AG08396 (cell line): ENCODE data around the gene ZC3H14.
A peak's percentile ranks its signal among the peaks of the same experiment; 100 is the strongest.

Source experiments
- DNase-seq: peaks from one replicate; pipeline ENCODE4 v3.0.0; 2012; ENCODE audit warnings: low spot score, mixed read lengths

Gene ZC3H14

GRCh38 chr14:88551980-88552431, 10.8 kb upstream of the ZC3H14 start:
- peak; percentile 12 for DNase-seq

DNA sequence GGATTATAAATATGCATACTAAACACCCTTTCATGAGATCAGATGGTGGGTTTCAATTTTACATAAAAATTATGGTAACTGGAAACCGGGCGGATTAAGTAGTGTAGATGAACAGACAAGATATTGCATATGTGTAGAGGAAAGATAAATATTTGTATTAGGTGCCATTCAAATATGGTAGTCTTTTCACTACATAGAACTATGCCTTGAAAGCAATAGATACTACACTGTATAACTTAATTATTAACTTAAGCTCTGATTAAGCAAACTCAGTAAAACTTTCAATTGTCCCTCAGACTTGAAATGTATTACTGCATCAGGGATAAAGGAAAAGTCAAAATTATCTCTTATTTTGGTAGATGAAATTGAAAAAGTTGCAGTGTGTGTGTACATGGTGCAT, 10.0 kb upstream of the ZC3H14 start:
- no peak for DNase-seq

DNA sequence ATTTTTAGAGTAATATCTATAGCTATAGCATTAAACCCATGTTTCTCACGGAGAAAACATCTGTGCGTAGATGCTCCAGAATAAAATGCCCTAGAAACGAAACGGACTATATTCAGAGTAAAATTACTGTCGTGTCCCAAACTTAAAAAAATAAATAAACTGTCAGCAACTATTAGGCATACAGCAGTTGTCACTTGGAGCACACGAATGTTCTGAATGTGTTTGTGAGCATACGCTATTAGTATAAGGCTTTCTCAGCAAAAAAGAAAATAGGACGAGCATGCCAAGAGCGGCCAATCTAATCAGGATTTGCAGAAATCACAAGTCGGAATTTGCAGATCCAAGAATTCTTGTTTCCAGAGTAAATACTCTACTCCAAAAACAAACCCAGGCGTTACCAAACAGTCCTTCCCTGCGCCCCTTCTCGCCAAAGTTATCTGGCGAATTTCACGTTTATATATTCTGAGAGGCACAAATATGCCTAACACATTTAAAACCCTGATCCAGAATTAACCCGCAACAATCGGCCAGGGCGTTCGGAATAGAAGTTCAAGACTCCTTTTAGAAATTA, 8.9 kb upstream of the ZC3H14 start:
- no peak for DNase-seq

GRCh38 chr14:88554457-88555286, 8.2 kb upstream of the ZC3H14 start, which contains the start of gene PTPN21:
Gene PTPN21 (minus strand): TSS chr14:88555007. CDS start chr14:88550417, 4,590 bp downstream.
- peak; percentile 94 for DNase-seq

DNA sequence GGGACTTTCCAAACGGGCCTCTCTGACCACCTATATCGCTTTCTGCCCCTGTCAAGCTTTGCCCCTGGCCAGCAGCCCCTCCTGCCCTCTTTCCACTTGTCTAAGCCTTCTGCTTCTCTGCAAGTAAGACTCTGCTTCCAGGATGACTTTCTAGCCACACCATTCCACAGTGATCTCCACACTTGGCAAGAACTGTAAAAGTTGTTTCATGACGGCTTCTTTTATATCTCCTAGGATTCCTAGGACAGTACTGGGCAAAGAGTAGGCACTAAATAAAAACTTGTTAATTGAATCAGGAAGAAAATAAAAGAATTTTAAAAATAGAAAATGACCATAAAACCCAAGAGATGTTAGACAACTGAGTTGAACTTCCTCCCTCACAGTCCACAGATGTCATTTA, 6.3 kb upstream of the ZC3H14 start:
- peak; percentile 13 for DNase-seq

DNA sequence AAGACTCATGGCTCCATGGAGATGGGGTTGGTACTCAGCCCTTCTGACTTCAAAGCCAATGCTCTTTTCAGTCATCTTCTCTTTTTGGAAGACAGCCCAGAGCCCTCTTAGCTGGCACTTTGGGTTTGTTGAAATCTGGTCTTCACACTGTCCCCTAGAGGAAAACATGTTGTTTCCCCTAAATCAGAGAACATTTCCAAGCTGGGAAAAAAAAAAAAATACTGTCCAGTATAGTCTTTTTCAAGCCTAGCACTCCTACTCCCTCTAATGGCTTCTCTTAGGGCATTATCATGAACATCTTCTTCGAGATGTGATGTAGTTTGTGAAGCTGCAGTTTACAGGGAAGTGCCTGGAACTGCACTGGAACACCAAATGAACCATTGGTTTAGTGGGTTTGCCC, 3.0 kb upstream of the ZC3H14 start:
- peak; percentile 53 for DNase-seq

GRCh38 chr14:88562532-88562830, 356 bp upstream of the ZC3H14 start:
- no peak for DNase-seq

DNA sequence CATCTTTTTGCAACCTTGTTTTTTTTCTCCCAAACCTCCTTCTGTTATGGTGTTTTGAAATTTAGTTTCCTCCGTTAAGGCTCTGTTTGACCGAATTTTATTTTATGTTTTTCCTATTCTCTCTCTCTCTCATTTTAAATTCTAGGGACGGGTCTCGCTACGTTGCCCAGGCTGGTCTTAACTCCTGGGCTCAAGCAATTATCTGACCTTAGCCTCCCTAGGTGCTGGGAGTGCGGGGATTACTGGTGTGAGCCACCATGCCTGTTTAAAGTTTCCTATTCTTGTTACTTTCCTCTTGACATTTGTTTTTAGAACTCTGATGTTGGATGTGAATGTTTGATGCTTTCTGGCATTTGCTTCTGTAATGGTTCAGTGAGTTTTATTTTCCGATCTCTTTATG, 1.0 kb downstream of the ZC3H14 start:
- no peak for DNase-seq

GRCh38 chr14:88565427-88565826, 2.6 kb downstream of the ZC3H14 start:
- no peak for DNase-seq

DNA sequence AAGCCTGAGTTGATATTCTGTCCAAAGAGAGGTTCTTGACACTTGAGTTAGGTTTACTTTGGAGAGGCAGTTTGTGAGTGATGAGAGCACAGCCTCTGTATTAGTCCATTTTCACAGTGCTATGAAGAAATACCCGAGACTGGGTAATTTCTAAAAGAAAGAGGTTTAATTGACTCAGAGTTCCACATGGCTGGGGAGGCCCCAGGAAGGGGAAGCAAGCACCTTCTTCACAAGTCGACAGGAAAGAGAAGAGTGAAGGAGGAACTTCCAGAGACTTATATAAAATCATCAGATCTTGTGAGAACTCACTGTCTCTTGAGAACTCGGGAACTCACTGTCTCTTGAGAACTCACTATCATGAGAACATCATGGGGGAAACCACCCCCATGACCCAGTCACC, 5.4 kb downstream of the ZC3H14 start:
- no peak for DNase-seq

DNA sequence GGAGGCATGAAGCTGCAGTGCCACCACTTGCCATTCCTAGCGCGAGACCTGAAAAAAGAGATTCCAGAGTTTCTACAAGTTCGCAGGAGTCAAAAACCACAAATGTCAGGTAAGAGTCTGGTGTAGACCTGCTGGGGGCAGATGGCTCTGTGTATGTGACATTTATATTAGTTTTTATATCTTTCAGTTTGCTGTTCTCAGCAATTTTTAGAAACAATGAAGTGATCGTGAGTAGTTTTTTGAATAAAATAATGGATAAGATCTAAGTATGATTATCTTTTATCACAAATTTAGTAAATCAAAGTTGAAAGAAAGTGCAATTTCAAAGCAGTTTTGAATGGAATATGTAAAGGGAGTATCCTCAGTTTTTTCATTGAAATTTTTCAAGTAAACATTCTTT, 9.3 kb downstream of the ZC3H14 start:
- DNase-seq = no peak

DNA sequence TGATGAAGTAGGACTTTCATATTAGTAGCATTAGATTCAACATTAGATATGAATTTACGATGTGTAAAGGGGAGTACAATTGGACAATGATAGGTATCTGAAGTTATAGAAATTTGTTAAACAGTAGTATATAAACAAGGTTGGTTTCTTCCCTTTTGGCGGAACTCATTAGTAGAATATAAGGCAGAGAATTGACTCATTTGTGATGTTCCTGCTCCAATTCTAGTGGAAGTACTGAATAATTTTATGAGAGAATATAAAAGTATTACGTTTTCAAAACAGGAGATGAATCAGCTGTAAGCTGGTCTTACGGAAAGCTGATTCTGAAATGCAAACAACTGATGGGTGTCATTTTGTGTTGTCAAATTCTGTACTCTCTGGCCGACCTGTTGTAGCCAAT, 13.4 kb downstream of the ZC3H14 start:
- no peak for DNase-seq

DNA sequence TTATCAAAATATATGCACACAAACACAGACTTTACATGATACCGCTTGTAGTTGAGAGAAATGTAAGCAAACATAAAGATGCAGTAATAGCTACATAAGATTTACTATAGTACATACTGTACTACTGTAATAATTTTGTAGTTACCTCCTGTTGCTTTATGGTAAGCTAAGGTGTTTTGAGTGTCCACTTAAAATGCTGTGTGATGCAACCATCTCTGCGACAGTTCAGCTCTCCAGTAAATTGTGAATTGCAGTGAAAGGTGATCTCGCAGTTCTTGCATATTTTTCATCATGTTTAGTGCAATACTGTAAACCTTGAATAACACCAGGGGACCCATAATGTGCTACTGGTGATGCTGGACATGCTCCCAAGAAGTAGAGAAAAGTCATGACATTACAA, 21.6 kb downstream of the ZC3H14 start:
- DNase-seq = no peak

DNA sequence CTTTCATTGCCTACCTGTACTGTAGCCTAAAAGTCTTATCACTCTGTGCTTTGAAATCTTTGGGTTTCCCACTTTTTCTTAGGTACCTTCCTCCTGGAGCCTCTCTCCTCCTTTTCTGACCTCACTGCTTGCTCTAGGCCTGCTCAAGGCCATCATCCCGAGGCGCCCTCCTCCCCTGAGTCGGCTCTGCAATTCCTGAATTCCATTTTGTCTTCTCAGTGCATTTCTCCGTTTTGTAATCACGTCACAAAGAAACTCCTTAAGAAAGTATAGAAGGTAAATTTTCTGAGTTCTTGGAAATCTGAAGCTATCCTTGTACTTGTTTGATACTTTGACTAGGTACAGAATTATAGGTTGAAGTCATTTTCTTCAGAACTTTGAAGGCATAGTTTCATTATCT, 25.2 kb downstream of the ZC3H14 start:
- no peak for DNase-seq

GRCh38 chr14:88590173-88590572, 27.3 kb downstream of the ZC3H14 start:
- no peak for DNase-seq

- no peak for DNase-seq
Measured at GRCh38 chr14:88592031-88592430, 29.2 kb downstream of the ZC3H14 start.

GRCh38 chr14:88597038-88597437, 34.2 kb downstream of the ZC3H14 start:
- DNase-seq = no peak

GRCh38 chr14:88597601-88598000, 34.8 kb downstream of the ZC3H14 start:
- DNase-seq = no peak

- no peak for DNase-seq
Measured at GRCh38 chr14:88598097-88598675, 35.3 kb downstream of the ZC3H14 start.

DNA sequence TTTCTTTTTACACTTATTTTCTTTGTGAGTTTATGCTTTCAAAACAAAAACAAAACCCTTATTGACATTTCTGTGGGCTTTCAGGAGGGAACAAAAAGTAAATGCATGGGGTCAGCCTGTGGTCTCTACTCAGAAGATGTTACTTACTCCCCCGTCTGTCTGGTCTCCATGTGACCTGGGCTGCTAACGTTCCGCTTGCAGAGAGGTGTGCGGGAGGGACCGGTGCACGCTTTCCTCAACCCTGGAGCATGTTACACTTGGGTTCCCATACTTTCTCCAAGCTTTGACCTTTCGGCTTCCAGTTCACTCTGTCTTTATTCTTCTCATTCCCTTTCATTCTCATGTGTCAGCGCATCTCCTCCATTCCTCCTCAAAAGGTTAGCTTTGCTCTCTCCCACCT, 36.5 kb downstream of the ZC3H14 start:
- DNase-seq = no peak

GRCh38 chr14:88599761-88600439, 37.1 kb downstream of the ZC3H14 start:
- no peak for DNase-seq

GRCh38 chr14:88604212-88604611, 41.4 kb downstream of the ZC3H14 start:
- no peak for DNase-seq

DNA sequence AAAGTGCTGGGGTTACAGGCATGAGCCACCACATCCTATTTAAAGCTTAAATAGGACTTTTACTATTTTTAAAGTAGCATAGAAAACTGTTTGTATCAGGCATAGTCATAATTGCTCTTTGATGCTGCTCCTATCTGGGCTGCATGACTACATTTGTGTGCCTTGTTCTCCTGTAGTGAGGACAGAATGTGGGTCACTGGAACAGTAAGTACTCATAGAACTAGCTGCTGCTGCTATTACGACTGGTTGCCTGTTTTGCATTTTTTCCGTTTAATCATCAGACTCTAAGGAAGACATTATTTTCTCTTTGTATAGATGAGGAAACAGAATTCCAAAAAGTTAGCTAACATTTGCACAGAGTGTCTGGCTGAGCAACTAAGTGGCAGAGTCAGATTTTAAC, 42.8 kb downstream of the ZC3H14 start:
- DNase-seq = no peak
